ENCODE measurements around the gene ACY1. TPM values are rescaled to one million over a fixed set of nuclear protein-coding genes. Genes with fewer than 3 reads are reported as not detected.
A peak's percentile ranks its signal among the peaks of the same experiment; 100 is the strongest.

Gene ACY1
- polyA plus RNA-seq, 1 of the 3 experiments (the other 2 are of a cell fraction), result 93.0 TPM

GRCh38 chr3:52029053-52029452, 45.7 kb downstream of the ACY1 start:
- peak; percentile 82 for DNase-seq
- H3K9ac ChIP-seq, result no peak overlapping the region
- no peak overlapping the region for H2AFZ ChIP-seq (ENCODE audit: low read depth)
- H3K9me3 ChIP-seq, result no peaks in the 10 kb centered on the region
- no peaks in the 10 kb centered on the region for H4K20me1 ChIP-seq (ENCODE audit: insufficient read depth)
- H3K27me3 ChIP-seq (ENCODE audit: insufficient read depth), result no peaks in the 10 kb centered on the region
- no peak overlapping the region for H3K4me2 ChIP-seq
- H3K79me2 ChIP-seq (ENCODE audit: insufficient read depth), result no peaks in the 10 kb centered on the region
- H3K9me2 ChIP-seq, result no peaks in the 10 kb centered on the region
- peaks cover 0 to 83% of the 10 kb centered on the region in 2 experiments; a peak in 2 of 4 replicates for H3K4me1 ChIP-seq (ENCODE audit: control insufficient read depth in 1 of 2, insufficient read depth in 2 of 2, low read depth in 1 of 2, low read length in 1 of 2)
- no peak overlapping the region for H3K4me3 ChIP-seq (ENCODE audit: low read depth in 2 of 2, low read length in 1 of 2)
- ChIA-PET POLR2A (interaction anchor here (0.6 to 9.4 kb wide), 20 partner anchors 8 to 258 kb away, joined by 3 to 218 read pairs (median 6); partner anchors contain the start of genes DUSP7, GLYCTK and RPL29), CTCF (interaction anchor here (0.9 to 9.8 kb wide), 11 partner anchors 10 to 116 kb away, joined by 3 to 205 read pairs (median 7); partner anchors contain the start of gene DUSP7)
- 87% methylated on average over 5 of the region's 9 CpGs for WGBS (ENCODE audit: low lambda C conversion rate)
- peak; percentile 22; the same call in 1 of the 2 replicates for TF ChIP-seq POLR2AphosphoS5 (IDR thresholded peaks at IDR 0.05; ENCODE audit: low read depth, low read length)
- TF ChIP-seq CTCF (IDR thresholded peaks at IDR 0.05), result no peak
- peak; percentile 99 for TF ChIP-seq GATA2 (CRISPR knock-in tag; IDR thresholded peaks at IDR 0.05)
- TF ChIP-seq RAD21 (IDR thresholded peaks at IDR 0.05; ENCODE audit: low read length), result peak; percentile 12
- TF ChIP-seq FOXJ3 (CRISPR knock-in tag; IDR thresholded peaks at IDR 0.05), result peak; percentile 96
- TF ChIP-seq NFIC (IDR thresholded peaks at IDR 0.05; ENCODE audit: borderline replicate concordance), result no peak
- TF ChIP-seq JUND (IDR thresholded peaks at IDR 0.05), result no peak
- TF ChIP-seq RCOR1 (IDR thresholded peaks at IDR 0.05; ENCODE audit: low read length), result peak; percentile 92
- peak; percentile 40; the same call in 1 of the 2 replicates for TF ChIP-seq TCF12 (IDR thresholded peaks at IDR 0.05)
- peak in 1 of 2 experiments; percentile 98; a peak in 2 of 4 replicates for TF ChIP-seq EP300 (IDR thresholded peaks at IDR 0.05; ENCODE audit: borderline replicate concordance in 1 of 2, low read depth in 1 of 2, low read length in 1 of 2)
- peak; percentile 88 for TF ChIP-seq CHD2 (IDR thresholded peaks at IDR 0.05; ENCODE audit: low read length, partially characterized antibody)
- TF ChIP-seq ELF1 (IDR thresholded peaks at IDR 0.05), result no peak
- no peaks in the 10 kb centered on the region for H3K36me3 ChIP-seq (replicated peaks in 1 of 2; ENCODE audit: control insufficient read depth in 1 of 2, insufficient read depth in 2 of 2, low read length in 1 of 2)
- H3K27ac ChIP-seq (ENCODE audit: low read depth in 2 of 2, low read length in 1 of 2), result peak overlapping the region in 1 of 2 experiments; percentile 100; a peak in 2 of 4 replicates
- no peaks in the 10 kb centered on the region for H3F3A ChIP-seq (replicated peaks; ENCODE audit: insufficient read depth)

GRCh38 chr3:52029535-52029934, 46.2 kb downstream of the ACY1 start:
- Histone ChIP-seq H3K27me3 (ENCODE audit: insufficient read depth) (no peaks in the 10 kb centered on the region), H3K27ac (ENCODE audit: low read depth in 2 of 2, low read length in 1 of 2) (peak overlapping the region in 1 of 2 experiments; percentile 100; a peak in 2 of 4 replicates), H4K20me1 (ENCODE audit: insufficient read depth) (no peaks in the 10 kb centered on the region), H3K4me1 (ENCODE audit: control insufficient read depth in 1 of 2, insufficient read depth in 2 of 2, low read depth in 1 of 2, low read length in 1 of 2) (peaks cover 0 to 83% of the 10 kb centered on the region in 2 experiments; a peak in 2 of 4 replicates), H3K4me3 (ENCODE audit: low read depth in 2 of 2, low read length in 1 of 2) (no peak overlapping the region), H3K9me3 (no peaks in the 10 kb centered on the region), H3F3A (replicated peaks; ENCODE audit: insufficient read depth) (no peaks in the 10 kb centered on the region), H3K9me2 (no peaks in the 10 kb centered on the region), H3K4me2 (no peak overlapping the region), H3K79me2 (ENCODE audit: insufficient read depth) (no peaks in the 10 kb centered on the region), H3K36me3 (replicated peaks in 1 of 2; ENCODE audit: control insufficient read depth in 1 of 2, insufficient read depth in 2 of 2, low read length in 1 of 2) (no peaks in the 10 kb centered on the region), H3K9ac (no peak overlapping the region), H2AFZ (ENCODE audit: low read depth) (no peak overlapping the region)
- ChIA-PET CTCF (interaction anchor here (0.7 to 9.8 kb wide), 12 partner anchors 12 to 115 kb away, joined by 3 to 205 read pairs (median 6); partner anchors contain the start of gene DUSP7), POLR2A (interaction anchor here (1.0 to 9.4 kb wide), 17 partner anchors 9 to 250 kb away, joined by 3 to 218 read pairs (median 8); partner anchors contain the start of genes DUSP7 and RPL29)
- WGBS (ENCODE audit: low lambda C conversion rate), result no CpG with 5 or more reads among the region's 10 CpGs
- no peak for TF ChIP-seq GATA2 (CRISPR knock-in tag; IDR thresholded peaks at IDR 0.05)
- no peak for TF ChIP-seq PBX3 (IDR thresholded peaks at IDR 0.05)
- no peak for TF ChIP-seq GABPA (IDR thresholded peaks at IDR 0.05; ENCODE audit: low read depth)
- no peak for TF ChIP-seq RAD21 (IDR thresholded peaks at IDR 0.05; ENCODE audit: low read length)
- TF ChIP-seq MXI1 (IDR thresholded peaks at IDR 0.05; ENCODE audit: low read depth, low read length), result 0 out of 2 replicates have a peak, but pooled peaks have one; percentile 54
- DNase-seq, result no peak
